H1 (cell line): Measurements from ENCODE around the gene PNCK. TPM values are rescaled to one million over a fixed set of nuclear protein-coding genes. Genes with fewer than 3 reads are reported as not detected.

Experiments
- CTCF ChIA-PET: fragments of 300-600 bp; sonication (Branson Sonifier 250); formaldehyde crosslinking; loops from one replicate; lab custom pipeline; 2021; ENCODE audit not compliant: partially characterized antibody; lab: Charles Lee
- POLR2A ChIA-PET: fragments of 300-600 bp; sonication (Branson Sonifier 250); formaldehyde crosslinking; loops from one replicate; lab custom pipeline; 2021; ENCODE audit warnings: inconsistent platforms; ENCODE audit not compliant: partially characterized antibody; lab: Charles Lee
- DNase-seq, 2 experiments: peaks; one replicate each; pipeline versions ENCODE4 v3.0.0 to v3.0.0-alpha.2; 2010 to 2022; ENCODE audit warnings: low spot score in 2 of 2, low read depth in 1 of 2, mixed read lengths in 1 of 2
- FAIRE-seq: peaks from 2 replicates; lab custom pipeline; 2011; peaks lifted over from hg19 to GRCh38; lab: Jason Lieb, UNC
- H2AFZ ChIP-seq: 2 replicates; pipeline ENCODE4 v1.8.1; 2012; ENCODE audit warnings: low read length, inconsistent platforms
- H2AK5ac ChIP-seq: 2 replicates; pipeline ENCODE4 v1.6.1; 2013; ENCODE audit warnings: low read depth, low read length
- H2BK120ac ChIP-seq: replicated peaks from 2 replicates; pipeline ENCODE3; 2013; ENCODE audit warnings: low read depth, low read length, inconsistent platforms
- H2BK12ac ChIP-seq: 2 replicates; pipeline ENCODE4 v1.6.1; 2013; ENCODE audit warnings: low read depth, low read length
- H2BK15ac ChIP-seq: 2 replicates; pipeline ENCODE4 v1.6.1; 2013; ENCODE audit warnings: low read length
- H2BK20ac ChIP-seq: 2 replicates; pipeline ENCODE4 v1.6.1; 2013; ENCODE audit warnings: low read length
- H2BK5ac ChIP-seq: 2 replicates; pipeline ENCODE4 v1.6.1; 2013; ENCODE audit warnings: low read depth, low read length
- H3K14ac ChIP-seq: 2 replicates; pipeline ENCODE4 v1.6.1; 2013; ENCODE audit warnings: inconsistent platforms; ENCODE audit not compliant: insufficient read length
- H3K18ac ChIP-seq: 2 replicates; pipeline ENCODE4 v1.6.1; 2013; ENCODE audit warnings: low read length; ENCODE audit errors: extremely low read depth
- H3K23ac ChIP-seq: 2 replicates; pipeline ENCODE4 v1.6.1; 2013; ENCODE audit warnings: inconsistent platforms; ENCODE audit not compliant: insufficient read length
- H3K23me2 ChIP-seq: 2 replicates; pipeline ENCODE4 v1.6.1; 2013; ENCODE audit warnings: low read depth, low read length
- H3K27ac ChIP-seq: 2 replicates; pipeline ENCODE4 v1.6.1; 2011; ENCODE audit warnings: low read depth, low read length, inconsistent platforms
- H3K27me3 ChIP-seq, 4 experiments: replicated peaks in 1 of 4; 1 replicate in 1 of 4; 2 replicates in 3 of 4; pipeline versions ENCODE4 v1.6.1 to v1.8.1; 2011 to 2013; ENCODE audit warnings: low read length in 3 of 4, mild to moderate bottlenecking in 3 of 4, inconsistent platforms in 2 of 4, mixed read lengths in 2 of 4, moderate library complexity in 1 of 4; ENCODE audit not compliant: control insufficient read depth in 3 of 4, insufficient read depth in 3 of 4; ENCODE audit errors: extremely low read depth in 1 of 4
- H3K36me3 ChIP-seq, 4 experiments: 2 replicates each; pipeline versions ENCODE4 v1.6.1 to v1.8.1; 2011 to 2013; ENCODE audit warnings: mild to moderate bottlenecking in 4 of 4, low read length in 3 of 4, moderate library complexity in 2 of 4, control low read depth in 1 of 4, inconsistent platforms in 1 of 4; ENCODE audit not compliant: insufficient read depth in 4 of 4, control insufficient read depth in 2 of 4
- H3K4ac ChIP-seq: replicated peaks from 2 replicates; pipeline ENCODE3; 2013; ENCODE audit warnings: low read length, low read depth, mixed read lengths, inconsistent platforms; ENCODE audit not compliant: insufficient read length
- H3K4me1 ChIP-seq, 4 experiments: replicated peaks in 1 of 4; 1 replicate in 1 of 4; 2 replicates in 3 of 4; pipeline versions ENCODE4 v1.6.1 to v1.8.1; 2011 to 2013; ENCODE audit warnings: low read length in 3 of 4, inconsistent platforms in 2 of 4, mixed read lengths in 1 of 4; ENCODE audit not compliant: insufficient read depth in 4 of 4, control insufficient read depth in 3 of 4
- H3K4me2 ChIP-seq, 2 experiments: 2 replicates each; pipeline versions ENCODE4 v1.6.1 to v1.8.1; 2011 to 2013; ENCODE audit warnings: low read depth in 2 of 2, low read length in 2 of 2, control low read depth in 1 of 2, inconsistent platforms in 1 of 2, mild to moderate bottlenecking in 1 of 2; ENCODE audit not compliant: insufficient read depth in 1 of 2
- H3K4me3 ChIP-seq, 4 experiments: fragments of 200-600, 300-600 bp in 1 of 4; sonication (generic), shearing (Covaris generic), sonication (Bioruptor Twin) in 1 of 4; 2 replicates each; pipeline versions ENCODE4 v1.5.1 to v1.8.1; 2011 to 2016; ENCODE audit warnings: low read length in 4 of 4, low read depth in 3 of 4, control low read depth in 2 of 4, inconsistent platforms in 2 of 4, mild to moderate bottlenecking in 2 of 4, mixed read lengths in 1 of 4, moderate library complexity in 1 of 4; ENCODE audit not compliant: insufficient read depth in 2 of 4; ENCODE audit errors: extremely low read depth in 1 of 4
- H3K56ac ChIP-seq: replicated peaks from 2 replicates; pipeline ENCODE3; 2013; ENCODE audit warnings: low read depth, mild to moderate bottlenecking, mixed read lengths, low read length, inconsistent platforms; ENCODE audit not compliant: insufficient read length
- H3K79me1 ChIP-seq: 2 replicates; pipeline ENCODE4 v1.6.1; 2013; ENCODE audit warnings: low read depth, low read length, control low read depth
- H3K79me2 ChIP-seq, 2 experiments: 2 replicates each; pipeline versions ENCODE4 v1.6.1 to v1.8.1; 2012 to 2013; ENCODE audit warnings: low read length in 2 of 2, mild to moderate bottlenecking in 2 of 2, inconsistent platforms in 1 of 2; ENCODE audit not compliant: insufficient read depth in 2 of 2, control insufficient read depth in 1 of 2
- H3K9ac ChIP-seq, 4 experiments: replicated peaks in 1 of 4; 1 replicate in 1 of 4; 2 replicates in 3 of 4; pipeline versions ENCODE4 v1.6.1 to v1.8.1; 2011 to 2013; ENCODE audit warnings: low read depth in 3 of 4, low read length in 3 of 4, control low read depth in 2 of 4, mild to moderate bottlenecking in 2 of 4, moderate library complexity in 2 of 4, inconsistent platforms in 1 of 4; ENCODE audit errors: extremely low read depth in 1 of 4
- H3K9me3 ChIP-seq, 2 experiments: 2 replicates each; pipeline versions ENCODE4 v1.6.1 to v1.8.1; 2012 to 2013; ENCODE audit warnings: mild to moderate bottlenecking in 2 of 2, moderate library complexity in 2 of 2, control low read depth in 1 of 2, inconsistent platforms in 1 of 2, low read depth in 1 of 2, low read length in 1 of 2, mixed read lengths in 1 of 2; ENCODE audit not compliant: insufficient read depth in 2 of 2
- H4K20me1 ChIP-seq, 2 experiments: replicated peaks in 1 of 2; 2 replicates each; pipeline versions ENCODE3 to v1.8.1; 2011 to 2013; ENCODE audit warnings: inconsistent platforms in 2 of 2, low read length in 2 of 2, mild to moderate bottlenecking in 1 of 2; ENCODE audit not compliant: insufficient read depth in 2 of 2, control insufficient read depth in 1 of 2
- H4K5ac ChIP-seq: 2 replicates; pipeline ENCODE4 v1.6.1; 2013; ENCODE audit warnings: low read length, low read depth, mixed read lengths, inconsistent platforms; ENCODE audit not compliant: insufficient read length
- H4K8ac ChIP-seq: 2 replicates; pipeline ENCODE4 v1.8.0; 2013; ENCODE audit warnings: mild to moderate bottlenecking, moderate library complexity, low read length, inconsistent platforms; ENCODE audit not compliant: insufficient read depth; ENCODE audit errors: extremely low read depth
- H4K91ac ChIP-seq: replicated peaks from 2 replicates; pipeline ENCODE3; 2013; ENCODE audit warnings: low read length, mixed read lengths, inconsistent platforms; ENCODE audit not compliant: insufficient read length
- BACH1 ChIP-seq: IDR thresholded peaks from 2 replicates; pipeline ENCODE4 v1.6.1; 2012; ENCODE audit warnings: low read length, improper control_type of control experiment
- BCL11A ChIP-seq, 2 experiments: IDR thresholded peaks; one replicate each; pipeline ENCODE4 v1.6.1; 2011; ENCODE audit warnings: low read depth in 2 of 2, low read length in 2 of 2, mild to moderate bottlenecking in 2 of 2
- WGBS, 2 experiments: shearing (Covaris generic) in 1 of 2; methylation state at CpG; one replicate each; pipeline versions ENCODE4 v1.1.6 to v1.1.7; 2013 to 2015; ENCODE audit warnings: low lambda C conversion rate in 2 of 2, mixed read lengths in 2 of 2, inconsistent platforms in 1 of 2, low coverage in 1 of 2, missing lambda C conversion rate in 1 of 2; ENCODE audit not compliant: insufficient replicate concordance in 2 of 2, insufficient coverage in 1 of 2, insufficient read length in 1 of 2; ENCODE audit errors: extremely low coverage in 1 of 2, missing lambda C conversion rate in 1 of 2; 5-methylcytosine and 5-hydroxymethylcytosine counted together
- polyA plus RNA-seq, 7 experiments: library from polyadenylated mRNA; depleted of rRNA in 3 of 7; stranded (reverse) in 5 of 7; unstranded in 2 of 7; fragments of >200 nt in 5 of 7; fragments of 200-250 nt in 2 of 7; gene quantifications; 1 replicate in 5 of 7; 2 replicates in 1 of 7; 4 replicates in 1 of 7; pipeline versions ENCODE4 v1.2.1 to v1.2.3, GENCODE V29; 2011 to 2013; ENCODE audit warnings: missing spikeins in 2 of 7, mixed read lengths in 2 of 7
- total RNA-seq: library from RNA; stranded (reverse); fragmentation: NEBNext Ultra II Directional; extraction: Animal tissue kit (Norgen Biotek cat#: 25700); gene quantifications from 2 replicates; pipeline ENCODE4 v1.2.1, GENCODE V29; 2021
- TF ChIP-seq, protein P1 (sequence below): IDR thresholded peaks from 2 replicates; pipeline ENCODE4 v1.6.1; 2011; ENCODE audit warnings: low read depth, mild to moderate bottlenecking, low read length; ENCODE audit not compliant: insufficient read depth

Gene PNCK
- total and polyA plus RNA-seq, 2 of the 8 experiments (the other 6 are each of a cell fraction or from before 2014, with no cell fraction given) = 6.2 to 6.3 TPM

GRCh38 chrX:153637121-153638040 lies 36.2 kb downstream of the PNCK start:
- no peak overlapping the region for H3K14ac ChIP-seq
- H2BK12ac ChIP-seq = no peak overlapping the region
- H3K79me2 ChIP-seq = no peaks in the 10 kb centered on the region
- no peak overlapping the region for H2AK5ac ChIP-seq
- H3K4ac ChIP-seq = no peak overlapping the region
- no peak overlapping the region for H3K4me3 ChIP-seq
- H3K4me1 ChIP-seq = peaks cover 0 to 10% (median 3%) of the 10 kb centered on the region in 4 experiments; a peak in 2 of 7 replicates
- H4K20me1 ChIP-seq = no peaks in the 10 kb centered on the region
- H3K27me3 ChIP-seq = peaks cover 6 to 19% (median 17%) of the 10 kb centered on the region in 4 experiments
- no peak overlapping the region for H2BK15ac ChIP-seq
- no peaks in the 10 kb centered on the region for H3K9me3 ChIP-seq
- no peak overlapping the region for H4K5ac ChIP-seq
- no peak overlapping the region for H2BK5ac ChIP-seq
- H2BK120ac ChIP-seq = no peak overlapping the region
- no peak overlapping the region for H4K91ac ChIP-seq
- H3K56ac ChIP-seq = no peak overlapping the region
- no peak overlapping the region for H3K4me2 ChIP-seq
- DNase-seq = no peak
- TF ChIP-seq, protein P1, sequence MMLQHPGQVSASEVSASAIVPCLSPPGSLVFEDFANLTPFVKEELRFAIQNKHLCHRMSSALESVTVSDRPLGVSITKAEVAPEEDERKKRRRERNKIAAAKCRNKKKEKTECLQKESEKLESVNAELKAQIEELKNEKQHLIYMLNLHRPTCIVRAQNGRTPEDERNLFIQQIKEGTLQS = no peak
- TF ChIP-seq BCL11A (IDR thresholded peaks at IDR 0.05; ENCODE audit: low read depth in 2 of 2, low read length in 2 of 2) (no peak), BACH1 (no peak)
- no peaks in the 10 kb centered on the region for H3K36me3 ChIP-seq
- 80% methylated on average over 11 of the region's 27 CpGs; no CpG with 5 or more reads in 1 of the 2 experiments for WGBS, 2 experiments
- H2BK20ac ChIP-seq = no peak overlapping the region
- H3K9ac ChIP-seq = no peak overlapping the region
- no peak overlapping the region for H3K18ac ChIP-seq
- peaks cover 2% of the 10 kb centered on the region; the same call in 1 of the 2 replicates for H3K23me2 ChIP-seq
- no peak overlapping the region for H4K8ac ChIP-seq
- no peak overlapping the region for H2AFZ ChIP-seq
- POLR2A ChIA-PET = interaction anchor here (1.5 kb wide), 1 partner anchor 15 kb away, joined by 3 read pairs; no protein-coding TSS in a partner anchor
- H3K27ac ChIP-seq = no peak overlapping the region
- H3K23ac ChIP-seq = no peak overlapping the region
- FAIRE-seq = no peak
- CTCF ChIA-PET = interaction anchor here (0.7 to 21.6 kb wide), 13 partner anchors 11 to 98 kb away, joined by 3 to 408 read pairs (median 4); partner anchors contain the start of genes CCNQ and DUSP9
- no peaks in the 10 kb centered on the region for H3K79me1 ChIP-seq
